T-helper 1 cell treated with Interleukin-12 subunit alpha and Interleukin-12 subunit beta and Interleukin-4 antibody, amounts not matched to agents 30 μg/mL and 1 μg/mL, for 36 hours (primary cell): ENCODE data around the gene RMRP.
A peak's percentile ranks its signal among the peaks of the same experiment; 100 is the strongest.
"Not testable (repeated sequence)": the region's sequence is repeated elsewhere in the genome, so short reads cannot be mapped to it uniquely, and the experiment has no call there.

Experiments
- H3K27ac Mint-ChIP-seq: one replicate; pipeline ENCODE4 v1.8.0; 2021; ENCODE audit warnings: mild to moderate bottlenecking, mixed read lengths
- H3K27me3 Mint-ChIP-seq: one replicate; pipeline ENCODE4 v1.8.0; 2021; ENCODE audit warnings: low read depth, mixed read lengths
- H3K36me3 Mint-ChIP-seq: one replicate; pipeline ENCODE4 v1.8.0; 2021; ENCODE audit warnings: low read depth, mixed read lengths
- H3K4me1 Mint-ChIP-seq: one replicate; pipeline ENCODE4 v1.8.0; 2021; ENCODE audit warnings: low read depth, mixed read lengths
- H3K4me3 Mint-ChIP-seq: one replicate; pipeline ENCODE4 v1.8.0; 2021; ENCODE audit warnings: mild to moderate bottlenecking, moderate library complexity, mixed read lengths
- H3K9me3 Mint-ChIP-seq: one replicate; pipeline ENCODE4 v1.8.0; 2021; ENCODE audit warnings: mixed read lengths

Gene RMRP

GRCh38 chr9:35650341-35651158, 7.3 kb downstream of the RMRP start, which contains the start of gene SIT1:
SIT1 (minus strand) TSS chr9:35650931; CDS start chr9:35650853, 78 bp downstream.
- Mint-ChIP-seq H3K27ac (peak within 1 kb of the TSS; percentile 99), H3K36me3 (peaks cover 24% of the 10 kb centered on the region), H3K27me3 (no peaks in the 10 kb centered on the region), H3K4me3 (peak within 1 kb of the TSS; percentile 99), H3K9me3 (no peaks in the 10 kb centered on the region), H3K4me1 (peaks cover 45% of the 10 kb centered on the region)

GRCh38 chr9:35649431-35650340, 8.1 kb downstream of the RMRP start:
- H3K27me3 Mint-ChIP-seq: no peaks in the 10 kb centered on the region
- H3K9me3 Mint-ChIP-seq: no peaks in the 10 kb centered on the region
- H3K4me3 Mint-ChIP-seq: peak overlapping the region; percentile 99
- peak overlapping the region; percentile 99 for H3K27ac Mint-ChIP-seq
- peaks cover 48% of the 10 kb centered on the region for H3K4me1 Mint-ChIP-seq
- peaks cover 25% of the 10 kb centered on the region for H3K36me3 Mint-ChIP-seq

GRCh38 chr9:35646533-35647265, 11.1 kb downstream of the RMRP start:
- Mint-ChIP-seq H3K36me3 (peaks cover 35% of the 10 kb centered on the region), H3K4me3 (peak overlapping the region; percentile 99), H3K27ac (peak overlapping the region; percentile 99), H3K27me3 (no peaks in the 10 kb centered on the region), H3K9me3 (peaks cover under 1% of the 10 kb centered on the region), H3K4me1 (peaks cover 46% of the 10 kb centered on the region)

- Mint-ChIP-seq H3K9me3 (peaks cover 6% of the 10 kb centered on the region), H3K4me1 (peaks cover 45% of the 10 kb centered on the region), H3K27ac (peak overlapping the region; percentile 99), H3K36me3 (peaks cover 40% of the 10 kb centered on the region), H3K4me3 (peak overlapping the region; percentile 99), H3K27me3 (no peaks in the 10 kb centered on the region)
These were observed 11.7 kb downstream of the RMRP start for GRCh38 chr9:35646153-35646532.

- peaks cover 44% of the 10 kb centered on the region for H3K4me1 Mint-ChIP-seq
- not testable (repeated sequence) for H3K9me3 Mint-ChIP-seq, H3K27me3 Mint-ChIP-seq
- H3K27ac Mint-ChIP-seq: peak overlapping the region; percentile 99
- peaks cover 44% of the 10 kb centered on the region for H3K36me3 Mint-ChIP-seq
- peak overlapping the region; percentile 99 for H3K4me3 Mint-ChIP-seq
These were observed 12.1 kb downstream of the RMRP start for GRCh38 chr9:35645736-35646135.

- peaks cover 14% of the 10 kb centered on the region for H3K9me3 Mint-ChIP-seq
- H3K4me3 Mint-ChIP-seq: no peak overlapping the region
- peaks cover 38% of the 10 kb centered on the region for H3K36me3 Mint-ChIP-seq
- no peak overlapping the region for H3K27ac Mint-ChIP-seq
- peaks cover 44% of the 10 kb centered on the region for H3K4me1 Mint-ChIP-seq
- no peaks in the 10 kb centered on the region for H3K27me3 Mint-ChIP-seq
These were observed 14.8 kb downstream of the RMRP start for GRCh38 chr9:35643046-35643445.

GRCh38 chr9:35641478-35641877, 16.3 kb downstream of the RMRP start:
- H3K4me3 Mint-ChIP-seq, H3K27ac Mint-ChIP-seq: not testable (repeated sequence)

GRCh38 chr9:35640431-35640830, 17.4 kb downstream of the RMRP start:
- H3K9me3 Mint-ChIP-seq: peaks cover 14% of the 10 kb centered on the region
- not testable (repeated sequence) for H3K4me3 Mint-ChIP-seq, H3K27me3 Mint-ChIP-seq, H3K27ac Mint-ChIP-seq
- peaks cover 32% of the 10 kb centered on the region for H3K36me3 Mint-ChIP-seq
- H3K4me1 Mint-ChIP-seq: peaks cover 46% of the 10 kb centered on the region

More at GRCh38 chr9:35641478-35641877, 16.3 kb downstream of the RMRP start:
- Mint-ChIP-seq H3K9me3 (peaks cover 14% of the 10 kb centered on the region), H3K36me3 (peaks cover 36% of the 10 kb centered on the region), H3K4me1 (peaks cover 47% of the 10 kb centered on the region)
- not testable (repeated sequence) for H3K27me3 Mint-ChIP-seq

- Mint-ChIP-seq H3K4me3 (peak overlapping the region; percentile 59), H3K9me3 (peaks cover 14% of the 10 kb centered on the region), H3K27ac (peak overlapping the region; percentile 80), H3K27me3 (no peaks in the 10 kb centered on the region), H3K36me3 (peaks cover 30% of the 10 kb centered on the region), H3K4me1 (peaks cover 47% of the 10 kb centered on the region)
These were observed 18.2 kb downstream of the RMRP start for GRCh38 chr9:35639631-35640030.

- H3K36me3 Mint-ChIP-seq: peaks cover 26% of the 10 kb centered on the region
- H3K27me3 Mint-ChIP-seq: not testable (repeated sequence)
- H3K4me3 Mint-ChIP-seq: peak overlapping the region; percentile 59
- H3K27ac Mint-ChIP-seq: peak overlapping the region; percentile 80
- peaks cover 43% of the 10 kb centered on the region for H3K4me1 Mint-ChIP-seq
- peaks cover 14% of the 10 kb centered on the region for H3K9me3 Mint-ChIP-seq
These were observed 18.6 kb downstream of the RMRP start for GRCh38 chr9:35639225-35639624.

- Mint-ChIP-seq H3K27ac (peak overlapping the region; percentile 80), H3K9me3 (peaks cover 14% of the 10 kb centered on the region), H3K4me1 (peaks cover 43% of the 10 kb centered on the region), H3K36me3 (peaks cover 26% of the 10 kb centered on the region), H3K4me3 (peak overlapping the region; percentile 30)
- H3K27me3 Mint-ChIP-seq: not testable (repeated sequence)
These were observed 19.1 kb downstream of the RMRP start for GRCh38 chr9:35638751-35639150.

GRCh38 chr9:35637427-35637955, 20.3 kb downstream of the RMRP start:
- H3K4me3 Mint-ChIP-seq, H3K27me3 Mint-ChIP-seq: not testable (repeated sequence)
- Mint-ChIP-seq H3K4me1 (peaks cover 41% of the 10 kb centered on the region), H3K27ac (peak overlapping the region; percentile 23), H3K36me3 (peaks cover 21% of the 10 kb centered on the region), H3K9me3 (peaks cover 14% of the 10 kb centered on the region)

- H3K36me3 Mint-ChIP-seq: peaks cover 21% of the 10 kb centered on the region
- H3K4me3 Mint-ChIP-seq, H3K27ac Mint-ChIP-seq, H3K27me3 Mint-ChIP-seq: not testable (repeated sequence)
- H3K9me3 Mint-ChIP-seq: peaks cover 14% of the 10 kb centered on the region
- peaks cover 41% of the 10 kb centered on the region for H3K4me1 Mint-ChIP-seq
These were observed 21.0 kb downstream of the RMRP start for GRCh38 chr9:35636877-35637246.
